ENCODE measurements around the gene TSC1.
"Not testable (repeated sequence)": the region's sequence is repeated elsewhere in the genome, so short reads cannot be mapped to it uniquely, and the experiment has no call there.

The TSC1 gene

GRCh38 chr9:132944294-132945185, at the start of gene TSC1:
TSC1 (minus strand) TSS chr9:132944616; CDS start chr9:132928872, 15,744 bp downstream.
- peak; percentile 99 for DNase-seq (ENCODE audit: low read depth)
- Histone ChIP-seq H3K27me3 (replicated peaks; ENCODE audit: control insufficient read depth, insufficient read depth, low read length) (peaks cover 4% of the 10 kb centered on the region), H3K4me1 (ENCODE audit: control insufficient read depth, insufficient read depth, low read length) (peaks cover 20% of the 10 kb centered on the region), H3K36me3 (ENCODE audit: control insufficient read depth, insufficient read depth, low read length, severe bottlenecking) (no peaks in the 10 kb centered on the region), H3K4me3 (ENCODE audit: low read length) (peak within 1 kb of the TSS; percentile 95), H3K9me3 (ENCODE audit: control insufficient read depth, low read length) (no peaks in the 10 kb centered on the region), H3K9ac (ENCODE audit: low read length) (peak within 1 kb of the TSS; percentile 97)

DNA sequence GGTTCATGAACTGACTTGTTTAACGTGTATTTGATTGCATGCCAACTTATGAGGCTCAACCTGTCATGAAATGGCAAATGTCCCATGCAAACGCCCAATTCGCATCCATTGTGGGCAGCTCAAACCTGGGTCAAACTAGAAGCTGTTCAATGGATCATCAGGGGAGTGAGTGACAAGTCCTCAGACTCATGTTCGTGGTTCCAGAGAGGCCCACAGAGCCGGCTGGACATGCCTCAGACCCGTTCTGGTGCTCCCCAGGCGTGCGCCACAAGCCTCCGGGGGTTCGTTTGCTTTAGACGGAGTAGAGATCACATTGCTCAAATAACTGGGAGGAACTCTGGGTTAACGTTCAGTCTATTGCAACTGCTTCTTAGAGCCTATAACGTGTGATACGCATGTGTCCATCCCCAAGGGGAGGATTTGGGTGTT, 49.1 kb upstream of the TSC1 start:
- no peak for DNase-seq (ENCODE audit: low read depth)
- H3K4me3 ChIP-seq (ENCODE audit: low read length), result no peak overlapping the region
- no peak overlapping the region for H3K9ac ChIP-seq (ENCODE audit: low read length)
- H3K36me3 ChIP-seq (ENCODE audit: control insufficient read depth, insufficient read depth, low read length, severe bottlenecking), result no peaks in the 10 kb centered on the region
- H3K27me3 ChIP-seq (replicated peaks; ENCODE audit: control insufficient read depth, insufficient read depth, low read length), result peaks cover 70% of the 10 kb centered on the region
- peaks cover 3% of the 10 kb centered on the region for H3K4me1 ChIP-seq (ENCODE audit: control insufficient read depth, insufficient read depth, low read length)
- H3K9me3 ChIP-seq (ENCODE audit: control insufficient read depth, low read length), result no peaks in the 10 kb centered on the region

GRCh38 chr9:132991351-132992300, 47.2 kb upstream of the TSC1 start:
- Histone ChIP-seq H3K4me3 (ENCODE audit: low read length) (no peak overlapping the region), H3K27me3 (replicated peaks; ENCODE audit: control insufficient read depth, insufficient read depth, low read length) (peaks cover 72% of the 10 kb centered on the region), H3K9me3 (ENCODE audit: control insufficient read depth, low read length) (no peaks in the 10 kb centered on the region), H3K4me1 (ENCODE audit: control insufficient read depth, insufficient read depth, low read length) (no peaks in the 10 kb centered on the region), H3K36me3 (ENCODE audit: control insufficient read depth, insufficient read depth, low read length, severe bottlenecking) (no peaks in the 10 kb centered on the region), H3K9ac (ENCODE audit: low read length) (no peak overlapping the region)
- DNase-seq (ENCODE audit: low read depth), result no peak

- H3K9me3 ChIP-seq (ENCODE audit: control insufficient read depth, low read length), result no peaks in the 10 kb centered on the region
- no peak overlapping the region for H3K4me3 ChIP-seq (ENCODE audit: low read length)
- H3K4me1 ChIP-seq (ENCODE audit: control insufficient read depth, insufficient read depth, low read length), result no peaks in the 10 kb centered on the region
- DNase-seq (ENCODE audit: low read depth), result no peak
- H3K36me3 ChIP-seq (ENCODE audit: control insufficient read depth, insufficient read depth, low read length, severe bottlenecking), result no peaks in the 10 kb centered on the region
- H3K27me3 ChIP-seq (replicated peaks; ENCODE audit: control insufficient read depth, insufficient read depth, low read length), result peaks cover 72% of the 10 kb centered on the region
- H3K9ac ChIP-seq (ENCODE audit: low read length), result no peak overlapping the region
These were observed 46.4 kb upstream of the TSC1 start for GRCh38 chr9:132990781-132991180.

- not testable (repeated sequence) for DNase-seq (ENCODE audit: low read depth); H3K9ac ChIP-seq (ENCODE audit: low read length)
These were observed 45.7 kb upstream of the TSC1 start for GRCh38 chr9:132989998-132990557.

DNA sequence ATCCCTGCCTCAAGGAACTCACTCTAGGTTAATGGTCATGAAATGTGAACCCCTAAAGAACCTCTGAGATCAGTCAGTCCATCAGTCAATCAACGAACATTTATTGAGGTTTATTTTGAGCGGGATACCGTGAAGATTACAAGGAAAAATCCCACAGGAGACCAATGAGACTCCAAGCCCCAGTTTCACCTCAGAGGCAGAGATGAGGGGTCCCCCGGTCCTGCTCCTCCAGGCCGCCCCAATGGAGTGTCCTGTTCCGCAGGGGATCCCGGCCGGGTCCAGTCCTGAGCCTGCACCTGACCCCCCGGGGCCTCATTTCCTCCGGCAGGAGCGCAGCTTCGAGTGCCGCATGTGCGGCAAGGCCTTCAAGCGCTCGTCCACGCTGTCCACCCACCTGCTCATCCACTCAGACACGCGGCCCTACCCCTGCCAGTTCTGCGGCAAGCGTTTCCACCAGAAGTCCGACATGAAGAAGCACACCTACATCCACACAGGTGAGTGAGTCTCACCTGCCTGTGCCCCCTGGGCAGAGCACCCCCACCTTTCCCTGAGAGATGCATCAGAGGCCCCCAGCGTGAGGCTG, 45.1 kb upstream of the TSC1 start:
- DNase-seq (ENCODE audit: low read depth), result no peak
- Histone ChIP-seq H3K4me1 (ENCODE audit: control insufficient read depth, insufficient read depth, low read length) (no peaks in the 10 kb centered on the region), H3K4me3 (ENCODE audit: low read length) (no peak overlapping the region), H3K9ac (ENCODE audit: low read length) (no peak overlapping the region), H3K27me3 (replicated peaks; ENCODE audit: control insufficient read depth, insufficient read depth, low read length) (peaks cover 71% of the 10 kb centered on the region), H3K9me3 (ENCODE audit: control insufficient read depth, low read length) (no peaks in the 10 kb centered on the region), H3K36me3 (ENCODE audit: control insufficient read depth, insufficient read depth, low read length, severe bottlenecking) (no peaks in the 10 kb centered on the region)

More at GRCh38 chr9:132989998-132990557, 45.7 kb upstream of the TSC1 start:
- H3K9me3 ChIP-seq (ENCODE audit: control insufficient read depth, low read length); H3K4me1 ChIP-seq (ENCODE audit: control insufficient read depth, insufficient read depth, low read length); H3K4me3 ChIP-seq (ENCODE audit: low read length); H3K36me3 ChIP-seq (ENCODE audit: control insufficient read depth, insufficient read depth, low read length, severe bottlenecking): not testable (repeated sequence)
- H3K27me3 ChIP-seq (replicated peaks; ENCODE audit: control insufficient read depth, insufficient read depth, low read length), result peaks cover 72% of the 10 kb centered on the region

GRCh38 chr9:132989014-132989310, 44.5 kb upstream of the TSC1 start:
- no peak for DNase-seq (ENCODE audit: low read depth)
- no peaks in the 10 kb centered on the region for H3K36me3 ChIP-seq (ENCODE audit: control insufficient read depth, insufficient read depth, low read length, severe bottlenecking)
- H3K9ac ChIP-seq (ENCODE audit: low read length), result no peak overlapping the region
- peaks cover 72% of the 10 kb centered on the region for H3K27me3 ChIP-seq (replicated peaks; ENCODE audit: control insufficient read depth, insufficient read depth, low read length)
- H3K4me1 ChIP-seq (ENCODE audit: control insufficient read depth, insufficient read depth, low read length), result no peaks in the 10 kb centered on the region
- H3K9me3 ChIP-seq (ENCODE audit: control insufficient read depth, low read length), result no peaks in the 10 kb centered on the region
- no peak overlapping the region for H3K4me3 ChIP-seq (ENCODE audit: low read length)

- no peaks in the 10 kb centered on the region for H3K9me3 ChIP-seq (ENCODE audit: control insufficient read depth, low read length)
- H3K4me3 ChIP-seq (ENCODE audit: low read length), result no peak overlapping the region
- DNase-seq (ENCODE audit: low read depth), result no peak
- no peaks in the 10 kb centered on the region for H3K36me3 ChIP-seq (ENCODE audit: control insufficient read depth, insufficient read depth, low read length, severe bottlenecking)
- H3K4me1 ChIP-seq (ENCODE audit: control insufficient read depth, insufficient read depth, low read length), result no peaks in the 10 kb centered on the region
- H3K9ac ChIP-seq (ENCODE audit: low read length), result no peak overlapping the region
- H3K27me3 ChIP-seq (replicated peaks; ENCODE audit: control insufficient read depth, insufficient read depth, low read length), result peaks cover 71% of the 10 kb centered on the region
These were observed 44.0 kb upstream of the TSC1 start for GRCh38 chr9:132988244-132989013.

- Histone ChIP-seq H3K4me3 (ENCODE audit: low read length) (no peak overlapping the region), H3K36me3 (ENCODE audit: control insufficient read depth, insufficient read depth, low read length, severe bottlenecking) (no peaks in the 10 kb centered on the region), H3K9ac (ENCODE audit: low read length) (no peak overlapping the region), H3K27me3 (replicated peaks; ENCODE audit: control insufficient read depth, insufficient read depth, low read length) (peaks cover 71% of the 10 kb centered on the region), H3K9me3 (ENCODE audit: control insufficient read depth, low read length) (no peaks in the 10 kb centered on the region), H3K4me1 (ENCODE audit: control insufficient read depth, insufficient read depth, low read length) (no peaks in the 10 kb centered on the region)
- no peak for DNase-seq (ENCODE audit: low read depth)
These were observed 42.5 kb upstream of the TSC1 start for GRCh38 chr9:132986640-132987620.

Measured in adipocyte (in vitro differentiated cells).